Spleen (tissue), 11 donors: ENCODE data around the gene PPP1R9B. TPM values are rescaled to one million over a fixed set of nuclear protein-coding genes. Genes with fewer than 3 reads are reported as not detected.

Experiments
- DNase-seq: peaks from one replicate; pipeline ENCODE4 v3.0.0-alpha.2; 2020
- H3K27ac ChIP-seq, 8 donors: fragments of 200-600 bp; sonication (generic) in 7 of 8; 1 replicate in 4 of 8; 2 replicates in 4 of 8; pipeline versions ENCODE4 v1.5.0 to v1.8.0; 2016 to 2021; ENCODE audit warnings: inconsistent platforms in 4 of 8, mild to moderate bottlenecking in 4 of 8, moderate library complexity in 1 of 8
- H3K27me3 ChIP-seq, 7 donors: fragments of 200-600 bp; sonication (generic) in 6 of 7; replicated peaks in 1 of 7; 1 replicate in 4 of 7; 2 replicates in 3 of 7; pipeline versions ENCODE4 v1.5.0 to v1.8.0; 2016 to 2021; ENCODE audit warnings: inconsistent platforms in 3 of 7, mild to moderate bottlenecking in 1 of 7
- H3K36me3 ChIP-seq, 6 donors: fragments of 200-600 bp; sonication (generic) in 5 of 6; 1 replicate in 4 of 6; 2 replicates in 2 of 6; pipeline versions ENCODE4 v1.5.0 to v1.8.0; 2016 to 2021; ENCODE audit warnings: inconsistent platforms in 2 of 6
- H3K4me1 ChIP-seq, 6 donors: fragments of 200-600 bp; sonication (generic) in 5 of 6; 1 replicate in 3 of 6; 2 replicates in 3 of 6; pipeline versions ENCODE4 v1.5.0 to v1.8.0; 2016 to 2021; ENCODE audit warnings: inconsistent platforms in 3 of 6
- H3K4me3 ChIP-seq, 8 donors: fragments of 200-600 bp; sonication (generic) in 7 of 8; 1 replicate in 4 of 8; 2 replicates in 4 of 8; pipeline versions ENCODE4 v1.5.0 to v1.8.0; 2016 to 2021; ENCODE audit warnings: inconsistent platforms in 4 of 8, mild to moderate bottlenecking in 4 of 8, moderate library complexity in 2 of 8
- H3K9me3 ChIP-seq, 8 donors: fragments of 200-600 bp; sonication (generic) in 7 of 8; 1 replicate in 4 of 8; 2 replicates in 4 of 8; pipeline versions ENCODE4 v1.5.0 to v1.8.0; 2016 to 2021; ENCODE audit warnings: inconsistent platforms in 4 of 8
- CTCF ChIP-seq, 11 experiments: fragments of 200-600 bp in 7 of 11; fragments of 450-650 bp in 4 of 11; sonication (generic) in 4 of 11; IDR thresholded peaks in 8 of 11; conservative IDR thresholded peaks in 3 of 11; 1 replicate in 7 of 11; 2 replicates in 4 of 11; pipeline versions ENCODE4 v1.4.0 to v1.8.0; 2016 to 2021; ENCODE audit warnings: antibody characterized with exemption in 11 of 11, inconsistent platforms in 4 of 11, mild to moderate bottlenecking in 1 of 11
- POLR2A ChIP-seq, 3 donors: fragments of 450-650 bp; IDR thresholded peaks; one replicate each; pipeline ENCODE4 v1.5.1; 2017; ENCODE audit warnings: antibody characterized with exemption in 3 of 3, mild to moderate bottlenecking in 1 of 3
- POLR2AphosphoS5 ChIP-seq, 3 donors: sonication (generic); formaldehyde crosslinking; IDR thresholded peaks; one replicate each; pipeline ENCODE4 v1.5.1; 2017; ENCODE audit warnings: antibody characterized with exemption in 3 of 3
- WGBS, 5 donors: extraction: QIAGEN DNeasy Blood & Tissue Kit in 3 of 5; methylation state at CpG; one replicate each; pipeline versions ENCODE4 v1.1.5 to v1.1.7; 2013 to 2018; 5-methylcytosine and 5-hydroxymethylcytosine counted together
- intact Hi-C: fragments of 100-400 bp; cut with DNase I; formaldehyde crosslinking; loops from one replicate; pipeline ENCODE4 v1.15.0; 2023; ENCODE audit warnings: low total_unique reads
- polyA plus RNA-seq, 3 donors: library from polyadenylated mRNA; stranded (reverse); fragments of 200-250 nt; gene quantifications; one replicate each; pipeline ENCODE4 v1.2.1, GENCODE V29; 2013
- total RNA-seq, 7 donors: library from RNA; depleted of rRNA in 3 of 7; stranded (reverse); fragments of >200 nt in 3 of 7; fragmentation: NEBNext Ultra II Directional in 4 of 7; extraction: Animal tissue kit (Norgen Biotek cat#: 25700) in 4 of 7; gene quantifications; one replicate each; pipeline versions ENCODE4 v1.1.0 to v1.2.1, GENCODE V29; 2016 to 2021
- donor health status: healthy with polysubstance abuse.
- donor health status: DM: no; HTN: no; CAD: no; lungs with moderate emphysema.
- donor health status: DM: no; HTN: no; CAD: no.
- donor health status: Bipolar disorder and iron deficiency.
- donor health status: healthy.
- donor health status: DM: no; HTN: no; CAD: no.
- donor health status: DM: yes; HTN: yes; CAD: no.

PPP1R9B gene
- total and polyA plus RNA-seq, 10 donors = 30.0 to 136 (median 86.2) TPM

GRCh38 chr17:50087246-50087911 is 63.1 kb downstream of the PPP1R9B start:
- peaks cover 0 to 30% (median 12%) of the 10 kb centered on the region in 6 donors for H3K36me3 ChIP-seq
- H3K27ac ChIP-seq = no peak overlapping the region
- peaks cover 0 to 4% (median 0%) of the 10 kb centered on the region in 6 donors for H3K4me1 ChIP-seq
- intact Hi-C loops = loop anchor here (2.0 kb wide), 1 partner anchor 61 kb away; no protein-coding TSS in a partner anchor
- WGBS, 5 donors = 25 to 52% (median 42%) methylated on average over 9 to 10 of the region's 10 CpGs
- H3K4me3 ChIP-seq = no peak overlapping the region
- H3K27me3 ChIP-seq = no peaks in the 10 kb centered on the region
- no peaks in the 10 kb centered on the region for H3K9me3 ChIP-seq
- peak; percentile 91 for DNase-seq
- TF ChIP-seq CTCF (IDR thresholded peaks at IDR 0.05 in 8 of 11, conservative IDR thresholded peaks at IDR 0.05 in 3 of 11) (peak; percentile 93 to 98 (median 96)), POLR2A (IDR thresholded peaks at IDR 0.05) (no peak), POLR2AphosphoS5 (IDR thresholded peaks at IDR 0.05) (peak in 2 of 3 donors; percentile 11 to 33)

Other genes starting within 250 kb of the PPP1R9B start
- gene DLX4, start 181.5 kb downstream of the PPP1R9B start, total RNA-seq = 1 to 10 TPM in 1 of 7 donors, under 1 TPM in 4, not detected in 2; 0.23 to 1.1 (median 0.57) TPM
- gene DLX4, start 181.5 kb downstream of the PPP1R9B start, polyA plus RNA-seq = under 1 TPM; 0.09 to 0.29 (median 0.22) TPM
- not detected for gene DLX3, start 155.5 kb downstream of the PPP1R9B start, total RNA-seq
- gene DLX3, start 155.5 kb downstream of the PPP1R9B start, polyA plus RNA-seq = under 1 TPM in 1 of 3 donors, not detected in 2; 0.02 TPM
- 10 to 100 TPM; 22.7 to 52.3 (median 41.1) TPM for gene ITGA3, start 94.6 kb downstream of the PPP1R9B start, total RNA-seq
- 10 to 100 TPM in 1 of 3 donors, 1 to 10 TPM in 2; 5.5 to 16.6 (median 8.1) TPM for gene ITGA3, start 94.6 kb downstream of the PPP1R9B start, polyA plus RNA-seq
- 10 to 100 TPM; 22.9 to 41.5 (median 26.1) TPM for gene PDK2, start 55.3 kb downstream of the PPP1R9B start, total RNA-seq
- 10 to 100 TPM in 1 of 3 donors, 1 to 10 TPM in 2; 8.7 to 16.9 (median 9.5) TPM for gene PDK2, start 55.3 kb downstream of the PPP1R9B start, polyA plus RNA-seq
- gene SAMD14, start 20.5 kb downstream of the PPP1R9B start, total RNA-seq = 1 to 10 TPM; 1.2 to 7.5 (median 4.1) TPM
- gene SAMD14, start 20.5 kb downstream of the PPP1R9B start, polyA plus RNA-seq = 1 to 10 TPM; 1.1 to 1.9 (median 1.1) TPM
- 1 to 10 TPM in 6 of 7 donors, not detected in 1; 1.2 to 4.7 (median 2.7) TPM for gene SGCA, start 15.3 kb upstream of the PPP1R9B start, total RNA-seq
- 1 to 10 TPM; 3.7 to 5.9 (median 5.7) TPM for gene SGCA, start 15.3 kb upstream of the PPP1R9B start, polyA plus RNA-seq
- gene COL1A1, start 51.0 kb upstream of the PPP1R9B start, total RNA-seq = 100 to 1,000 TPM in 2 of 7 donors, 10 to 100 TPM in 4, 1 to 10 TPM in 1; 7.4 to 458 (median 65.4) TPM
- 10 to 100 TPM in 2 of 3 donors, 1 to 10 TPM in 1; 7.1 to 24.0 (median 11.3) TPM for gene COL1A1, start 51.0 kb upstream of the PPP1R9B start, polyA plus RNA-seq
- gene TMEM92, start 123.8 kb upstream of the PPP1R9B start, total RNA-seq = under 1 TPM in 2 of 7 donors, not detected in 5; 0.44 to 0.49 TPM
- gene TMEM92, start 123.8 kb upstream of the PPP1R9B start, polyA plus RNA-seq = under 1 TPM in 1 of 3 donors, not detected in 2; 0.06 TPM
- 10 to 100 TPM; 17.9 to 27.3 (median 23.3) TPM for gene XYLT2, start 195.4 kb upstream of the PPP1R9B start, total RNA-seq
- gene XYLT2, start 195.4 kb upstream of the PPP1R9B start, polyA plus RNA-seq = 10 to 100 TPM; 10.0 to 19.1 (median 14.2) TPM
- gene MRPL27, start 222.5 kb upstream of the PPP1R9B start, total RNA-seq = 10 to 100 TPM; 26.4 to 40.7 (median 34.0) TPM
- gene MRPL27, start 222.5 kb upstream of the PPP1R9B start, polyA plus RNA-seq = 100 to 1,000 TPM in 1 of 3 donors, 10 to 100 TPM in 2; 85.3 to 102 (median 92.8) TPM
- gene EME1, start 222.6 kb upstream of the PPP1R9B start, total RNA-seq = 1 to 10 TPM in 6 of 7 donors, under 1 TPM in 1; 0.66 to 3.6 (median 1.9) TPM
- gene EME1, start 222.6 kb upstream of the PPP1R9B start, polyA plus RNA-seq = 1 to 10 TPM; 1.1 to 3.0 (median 1.9) TPM
- 10 to 100 TPM; 38.9 to 71.3 (median 47.0) TPM for gene LRRC59, start 246.8 kb upstream of the PPP1R9B start, total RNA-seq
- 10 to 100 TPM; 12.5 to 23.6 (median 18.8) TPM for gene LRRC59, start 246.8 kb upstream of the PPP1R9B start, polyA plus RNA-seq